Endothelial cell (in vitro differentiated cells): ENCODE data around the gene POLR1A. TPM values are rescaled to one million over a fixed set of nuclear protein-coding genes. Genes with fewer than 3 reads are reported as not detected.

Source experiments
- DNase-seq: peaks from one replicate; pipeline ENCODE4 v3.0.0; 2021; ENCODE audit warnings: low spot score
- H3K27ac Mint-ChIP-seq: one replicate; pipeline ENCODE4 v1.8.0; 2021; ENCODE audit warnings: mixed read lengths, inconsistent platforms; ENCODE audit not compliant: unreplicated experiment
- H3K27me3 Mint-ChIP-seq: one replicate; pipeline ENCODE4 v1.8.0; 2021; ENCODE audit warnings: mild to moderate bottlenecking, moderate library complexity, mixed read lengths, inconsistent platforms; ENCODE audit not compliant: unreplicated experiment
- H3K36me3 Mint-ChIP-seq: one replicate; pipeline ENCODE4 v1.8.0; 2021; ENCODE audit warnings: mild to moderate bottlenecking, low read depth, mixed read lengths, inconsistent platforms; ENCODE audit not compliant: unreplicated experiment
- H3K4me1 Mint-ChIP-seq: one replicate; pipeline ENCODE4 v1.8.0; 2021; ENCODE audit warnings: mild to moderate bottlenecking, mixed read lengths, inconsistent platforms; ENCODE audit not compliant: unreplicated experiment
- H3K4me3 Mint-ChIP-seq: one replicate; pipeline ENCODE4 v1.8.0; 2021; ENCODE audit warnings: mild to moderate bottlenecking, mixed read lengths, inconsistent platforms; ENCODE audit not compliant: unreplicated experiment
- H3K9me3 Mint-ChIP-seq: one replicate; pipeline ENCODE4 v1.8.0; 2021; ENCODE audit warnings: mixed read lengths, inconsistent platforms; ENCODE audit not compliant: unreplicated experiment
- total RNA-seq: library from RNA; stranded (reverse); fragmentation: NEBNext Ultra II Directional; extraction: Animal tissue kit (Norgen Biotek cat#: 25700); gene quantifications from one replicate; pipeline ENCODE4 v1.2.1, GENCODE V29; 2021; ENCODE audit not compliant: unreplicated experiment
- TF ChIP-seq, protein P1 (sequence below): fragments of 200-600 bp; sonication (generic); IDR thresholded peaks from one replicate; pipeline ENCODE4 v1.5.0; 2021; ENCODE audit warnings: antibody characterized with exemption; ENCODE audit not compliant: unreplicated experiment

The POLR1A gene
- total RNA-seq, 1 donor from 2014 or later: 30.4 TPM

DNA sequence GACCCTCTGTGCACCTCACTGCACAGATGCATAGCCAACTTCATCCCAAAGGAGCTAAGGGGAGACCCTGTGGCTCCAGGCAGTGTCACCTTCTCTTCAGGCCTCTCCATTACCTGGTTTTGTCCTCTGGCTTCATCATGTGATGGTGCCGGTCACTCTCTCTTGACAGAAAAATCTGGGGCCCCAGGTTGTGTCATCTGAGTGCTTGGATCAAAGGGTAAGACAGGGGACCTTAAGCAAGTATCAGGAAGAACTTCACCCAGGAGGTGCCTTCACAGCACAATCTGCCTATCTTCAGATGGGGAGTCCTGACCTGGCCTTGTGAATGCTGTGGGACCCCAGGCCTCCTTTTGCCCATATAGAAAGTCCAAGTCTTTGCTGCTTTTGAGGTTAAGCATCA is 104.4 kb downstream of the POLR1A start:
- Mint-ChIP-seq H3K9me3 (no peaks in the 10 kb centered on the region), H3K27me3 (peaks cover 2% of the 10 kb centered on the region), H3K27ac (no peak overlapping the region), H3K36me3 (peaks cover 4% of the 10 kb centered on the region), H3K4me1 (peaks cover 5% of the 10 kb centered on the region), H3K4me3 (no peak overlapping the region)
- no peak for DNase-seq
- TF ChIP-seq, protein P1, sequence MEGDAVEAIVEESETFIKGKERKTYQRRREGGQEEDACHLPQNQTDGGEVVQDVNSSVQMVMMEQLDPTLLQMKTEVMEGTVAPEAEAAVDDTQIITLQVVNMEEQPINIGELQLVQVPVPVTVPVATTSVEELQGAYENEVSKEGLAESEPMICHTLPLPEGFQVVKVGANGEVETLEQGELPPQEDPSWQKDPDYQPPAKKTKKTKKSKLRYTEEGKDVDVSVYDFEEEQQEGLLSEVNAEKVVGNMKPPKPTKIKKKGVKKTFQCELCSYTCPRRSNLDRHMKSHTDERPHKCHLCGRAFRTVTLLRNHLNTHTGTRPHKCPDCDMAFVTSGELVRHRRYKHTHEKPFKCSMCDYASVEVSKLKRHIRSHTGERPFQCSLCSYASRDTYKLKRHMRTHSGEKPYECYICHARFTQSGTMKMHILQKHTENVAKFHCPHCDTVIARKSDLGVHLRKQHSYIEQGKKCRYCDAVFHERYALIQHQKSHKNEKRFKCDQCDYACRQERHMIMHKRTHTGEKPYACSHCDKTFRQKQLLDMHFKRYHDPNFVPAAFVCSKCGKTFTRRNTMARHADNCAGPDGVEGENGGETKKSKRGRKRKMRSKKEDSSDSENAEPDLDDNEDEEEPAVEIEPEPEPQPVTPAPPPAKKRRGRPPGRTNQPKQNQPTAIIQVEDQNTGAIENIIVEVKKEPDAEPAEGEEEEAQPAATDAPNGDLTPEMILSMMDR: no peak

DNA sequence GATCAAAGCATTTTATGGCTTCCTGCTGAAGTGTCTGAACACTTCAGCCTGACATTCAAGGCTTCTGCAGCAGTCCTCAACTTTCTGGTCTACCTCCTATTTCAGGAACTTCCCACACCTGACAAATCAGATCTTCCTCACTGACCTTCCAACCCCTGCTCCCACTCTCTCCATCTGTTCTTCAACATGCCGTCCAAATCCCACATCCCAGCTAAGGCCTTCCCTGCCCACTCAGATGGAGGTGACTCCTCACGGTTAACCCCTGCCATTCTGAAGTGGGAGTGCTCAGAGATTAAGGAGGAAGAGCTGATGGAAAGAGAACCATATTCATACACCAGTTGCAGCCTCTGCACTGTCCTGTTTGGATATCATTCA is 104.8 kb downstream of the POLR1A start:
- Mint-ChIP-seq H3K4me1 (peaks cover 5% of the 10 kb centered on the region), H3K27ac (no peak overlapping the region), H3K4me3 (no peak overlapping the region), H3K36me3 (peaks cover 4% of the 10 kb centered on the region), H3K27me3 (peaks cover 2% of the 10 kb centered on the region), H3K9me3 (no peaks in the 10 kb centered on the region)
- TF ChIP-seq, protein P1: no peak
- no peak for DNase-seq

DNA sequence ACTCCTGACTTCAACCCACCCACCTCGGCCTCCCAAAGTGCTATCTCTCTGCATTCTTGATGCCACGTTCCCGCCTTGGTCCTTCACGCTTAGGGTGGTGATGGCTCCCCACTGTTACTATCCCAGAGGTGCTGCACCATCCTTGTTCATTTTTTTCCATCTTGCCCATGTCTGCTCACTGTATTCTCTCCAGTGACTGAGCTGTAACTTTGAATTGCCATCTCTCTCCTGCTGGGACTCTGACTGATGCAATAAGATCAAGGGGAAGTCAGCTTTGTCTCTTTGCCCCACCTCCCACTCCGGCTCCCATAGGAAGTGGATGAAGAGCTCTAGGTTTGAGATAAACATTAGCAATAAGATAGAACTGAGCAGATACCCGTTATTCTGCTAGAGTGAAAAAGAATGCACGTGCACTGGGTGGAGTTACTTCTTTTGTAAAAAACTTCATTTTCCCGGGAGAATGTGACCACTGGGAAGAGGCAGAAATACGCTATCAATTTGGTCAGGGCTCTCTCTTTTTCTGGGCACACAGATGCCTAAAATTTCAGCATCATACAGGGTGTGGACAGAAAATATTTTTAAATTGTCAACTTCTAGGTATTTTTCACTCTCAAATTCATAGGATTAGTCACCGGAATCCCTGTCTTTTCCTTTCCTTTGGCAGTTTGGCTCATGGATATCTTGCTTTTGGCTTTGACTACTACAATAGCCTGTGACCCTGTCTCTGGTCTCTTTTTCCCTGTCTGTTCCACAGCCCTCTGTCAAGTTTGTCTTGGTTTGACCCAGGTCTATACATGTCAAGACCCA is 105.4 kb downstream of the POLR1A start:
- Mint-ChIP-seq H3K36me3 (peaks cover 4% of the 10 kb centered on the region), H3K4me1 (peaks cover 5% of the 10 kb centered on the region), H3K27me3 (peaks cover 2% of the 10 kb centered on the region), H3K27ac (no peak overlapping the region), H3K9me3 (no peaks in the 10 kb centered on the region), H3K4me3 (no peak overlapping the region)
- TF ChIP-seq, protein P1: no peak
- DNase-seq: no peak

DNA sequence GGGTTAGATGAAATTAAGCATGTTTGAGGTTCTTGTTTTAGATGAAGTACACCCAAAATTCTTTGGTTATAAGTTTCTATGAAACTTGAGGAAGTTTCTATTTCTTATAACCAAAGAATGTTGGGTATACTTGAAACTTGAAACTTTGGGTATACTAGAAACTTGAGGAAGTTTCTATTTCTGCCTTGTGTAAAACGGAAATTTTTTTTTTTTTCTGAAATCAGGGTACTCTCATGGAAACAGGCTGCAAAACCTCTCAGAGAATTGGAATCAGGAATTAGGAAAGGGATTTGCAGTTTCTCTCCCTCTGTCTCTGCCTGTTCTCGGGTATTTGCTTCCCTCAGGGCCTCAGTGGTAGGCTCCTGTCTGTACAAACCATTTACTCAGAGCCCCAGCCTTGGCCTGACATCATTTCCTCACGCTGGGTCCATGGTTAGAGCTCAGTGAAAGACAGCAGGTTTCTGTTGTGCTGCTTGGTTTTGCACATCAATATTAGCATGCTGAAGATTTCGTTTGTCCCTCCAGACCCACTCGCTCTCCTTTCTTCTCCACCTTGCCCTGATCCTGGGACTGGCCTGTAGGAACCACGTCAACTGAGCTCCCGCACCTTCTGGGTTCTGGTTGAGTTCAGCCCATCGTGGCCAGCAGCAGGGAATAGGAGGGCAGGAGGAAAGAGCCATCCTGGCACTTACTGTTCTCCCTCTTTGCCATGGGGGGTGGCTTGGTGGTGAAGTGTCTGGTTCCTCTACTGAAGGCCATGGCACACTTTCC is 106.4 kb downstream of the POLR1A start:
- peaks cover 4% of the 10 kb centered on the region for H3K36me3 Mint-ChIP-seq
- DNase-seq: no peak
- peaks cover 5% of the 10 kb centered on the region for H3K4me1 Mint-ChIP-seq
- TF ChIP-seq, protein P1: no peak
- no peak overlapping the region for H3K4me3 Mint-ChIP-seq
- H3K27me3 Mint-ChIP-seq: peaks cover 2% of the 10 kb centered on the region
- H3K27ac Mint-ChIP-seq: no peak overlapping the region
- H3K9me3 Mint-ChIP-seq: no peaks in the 10 kb centered on the region
